ENCODE data around the gene KLHL3.
A peak's percentile ranks its signal among the peaks of the same experiment; 100 is the strongest.

The KLHL3 gene

GRCh38 chr5:137630972-137631370, 104.9 kb downstream of the KLHL3 start:
- H3K27me3 ChIP-seq (ENCODE audit: control insufficient read depth in 5 of 5, insufficient read depth in 4 of 5, low read length in 5 of 5): no peaks in the 10 kb centered on the region
- peaks cover 0 to 7% (median 0%) of the 10 kb centered on the region in 5 donors for H3K4me1 ChIP-seq (ENCODE audit: control insufficient read depth in 5 of 5, insufficient read depth in 5 of 5, low read length in 5 of 5)
- no peak overlapping the region for H3K27ac ChIP-seq (ENCODE audit: low read depth, low read length)

GRCh38 chr5:137630216-137630971, 105.5 kb downstream of the KLHL3 start:
- peaks cover 0 to 7% (median 0%) of the 10 kb centered on the region in 5 donors for H3K4me1 ChIP-seq (ENCODE audit: control insufficient read depth in 5 of 5, insufficient read depth in 5 of 5, low read length in 5 of 5)
- peaks cover 0 to 9% (median 9%) of the 10 kb centered on the region in 5 donors for H3K36me3 ChIP-seq (ENCODE audit: control insufficient read depth in 5 of 5, insufficient read depth in 5 of 5, low read length in 5 of 5)
- no peak overlapping the region for H3K4me3 ChIP-seq (ENCODE audit: low read depth in 1 of 5, low read length in 5 of 5)
- H3K9me3 ChIP-seq (ENCODE audit: control insufficient read depth in 5 of 5, low read length in 5 of 5): no peaks in the 10 kb centered on the region
- H3K9ac ChIP-seq (ENCODE audit: low read length in 5 of 5): peak overlapping the region in 1 of 5 donors; percentile 57
- H3K27ac ChIP-seq (ENCODE audit: low read depth, low read length): no peak overlapping the region
- no peaks in the 10 kb centered on the region for H3K27me3 ChIP-seq (ENCODE audit: control insufficient read depth in 5 of 5, insufficient read depth in 4 of 5, low read length in 5 of 5)

More at GRCh38 chr5:137630972-137631370, 104.9 kb downstream of the KLHL3 start:
- Histone ChIP-seq H3K36me3 (ENCODE audit: control insufficient read depth in 5 of 5, insufficient read depth in 5 of 5, low read length in 5 of 5) (peaks cover 0 to 7% (median 6%) of the 10 kb centered on the region in 5 donors), H3K4me3 (ENCODE audit: low read depth in 1 of 5, low read length in 5 of 5) (no peak overlapping the region), H3K9ac (ENCODE audit: low read length in 5 of 5) (no peak overlapping the region), H3K9me3 (ENCODE audit: control insufficient read depth in 5 of 5, low read length in 5 of 5) (no peaks in the 10 kb centered on the region)

- peak overlapping the region in 1 of 5 donors; percentile 2 for H3K4me3 ChIP-seq (ENCODE audit: low read depth in 1 of 5, low read length in 5 of 5)
- H3K9ac ChIP-seq (ENCODE audit: low read length in 5 of 5): no peak overlapping the region
- H3K4me1 ChIP-seq (ENCODE audit: control insufficient read depth in 5 of 5, insufficient read depth in 5 of 5, low read length in 5 of 5): peaks cover 0 to 7% (median 0%) of the 10 kb centered on the region in 5 donors
- peaks cover 0 to 16% (median 10%) of the 10 kb centered on the region in 5 donors for H3K36me3 ChIP-seq (ENCODE audit: control insufficient read depth in 5 of 5, insufficient read depth in 5 of 5, low read length in 5 of 5)
- no peaks in the 10 kb centered on the region for H3K27me3 ChIP-seq (ENCODE audit: control insufficient read depth in 5 of 5, insufficient read depth in 4 of 5, low read length in 5 of 5)
- H3K27ac ChIP-seq (ENCODE audit: low read depth, low read length): no peak overlapping the region
- H3K9me3 ChIP-seq (ENCODE audit: control insufficient read depth in 5 of 5, low read length in 5 of 5): no peaks in the 10 kb centered on the region
Measured at GRCh38 chr5:137629646-137630045, 106.2 kb downstream of the KLHL3 start.

- H3K36me3 ChIP-seq (ENCODE audit: control insufficient read depth in 5 of 5, insufficient read depth in 5 of 5, low read length in 5 of 5): peaks cover 0 to 17% (median 10%) of the 10 kb centered on the region in 5 donors
- no peaks in the 10 kb centered on the region for H3K9me3 ChIP-seq (ENCODE audit: control insufficient read depth in 5 of 5, low read length in 5 of 5)
- H3K27me3 ChIP-seq (ENCODE audit: control insufficient read depth in 5 of 5, insufficient read depth in 4 of 5, low read length in 5 of 5): no peaks in the 10 kb centered on the region
- H3K27ac ChIP-seq (ENCODE audit: low read depth, low read length): no peak overlapping the region
- no peak overlapping the region for H3K4me3 ChIP-seq (ENCODE audit: low read depth in 1 of 5, low read length in 5 of 5)
- no peak overlapping the region for H3K9ac ChIP-seq (ENCODE audit: low read length in 5 of 5)
- H3K4me1 ChIP-seq (ENCODE audit: control insufficient read depth in 5 of 5, insufficient read depth in 5 of 5, low read length in 5 of 5): peaks cover 0 to 9% (median 6%) of the 10 kb centered on the region in 5 donors
Measured at GRCh38 chr5:137627706-137628105, 108.2 kb downstream of the KLHL3 start.

GRCh38 chr5:137627293-137627692, 108.6 kb downstream of the KLHL3 start:
- H3K9me3 ChIP-seq (ENCODE audit: control insufficient read depth in 5 of 5, low read length in 5 of 5): no peaks in the 10 kb centered on the region
- H3K36me3 ChIP-seq (ENCODE audit: control insufficient read depth in 5 of 5, insufficient read depth in 5 of 5, low read length in 5 of 5): peaks cover 0 to 17% (median 13%) of the 10 kb centered on the region in 5 donors
- peaks cover 0 to 13% (median 10%) of the 10 kb centered on the region in 5 donors for H3K4me1 ChIP-seq (ENCODE audit: control insufficient read depth in 5 of 5, insufficient read depth in 5 of 5, low read length in 5 of 5)
- no peak overlapping the region for H3K9ac ChIP-seq (ENCODE audit: low read length in 5 of 5)
- H3K27ac ChIP-seq (ENCODE audit: low read depth, low read length): no peak overlapping the region
- no peak overlapping the region for H3K4me3 ChIP-seq (ENCODE audit: low read depth in 1 of 5, low read length in 5 of 5)
- H3K27me3 ChIP-seq (ENCODE audit: control insufficient read depth in 5 of 5, insufficient read depth in 4 of 5, low read length in 5 of 5): no peaks in the 10 kb centered on the region

- no peak overlapping the region for H3K9ac ChIP-seq (ENCODE audit: low read length in 5 of 5)
- H3K36me3 ChIP-seq (ENCODE audit: control insufficient read depth in 5 of 5, insufficient read depth in 5 of 5, low read length in 5 of 5): peaks cover 0 to 23% (median 17%) of the 10 kb centered on the region in 5 donors
- no peak overlapping the region for H3K4me3 ChIP-seq (ENCODE audit: low read depth in 1 of 5, low read length in 5 of 5)
- H3K4me1 ChIP-seq (ENCODE audit: control insufficient read depth in 5 of 5, insufficient read depth in 5 of 5, low read length in 5 of 5): peaks cover 0 to 19% (median 11%) of the 10 kb centered on the region in 5 donors
- H3K27ac ChIP-seq (ENCODE audit: low read depth, low read length): no peak overlapping the region
- no peaks in the 10 kb centered on the region for H3K9me3 ChIP-seq (ENCODE audit: control insufficient read depth in 5 of 5, low read length in 5 of 5)
- no peaks in the 10 kb centered on the region for H3K27me3 ChIP-seq (ENCODE audit: control insufficient read depth in 5 of 5, insufficient read depth in 4 of 5, low read length in 5 of 5)
Measured at GRCh38 chr5:137624786-137625349, 111.0 kb downstream of the KLHL3 start.

- H3K9ac ChIP-seq (ENCODE audit: low read length in 5 of 5): no peak overlapping the region
- no peaks in the 10 kb centered on the region for H3K27me3 ChIP-seq (ENCODE audit: control insufficient read depth in 5 of 5, insufficient read depth in 4 of 5, low read length in 5 of 5)
- H3K27ac ChIP-seq (ENCODE audit: low read depth, low read length): no peak overlapping the region
Measured at GRCh38 chr5:137622850-137623249, 113.0 kb downstream of the KLHL3 start.

GRCh38 chr5:137621861-137622823, 113.7 kb downstream of the KLHL3 start:
- Histone ChIP-seq H3K27me3 (ENCODE audit: control insufficient read depth in 5 of 5, insufficient read depth in 4 of 5, low read length in 5 of 5) (no peaks in the 10 kb centered on the region), H3K9ac (ENCODE audit: low read length in 5 of 5) (no peak overlapping the region), H3K27ac (ENCODE audit: low read depth, low read length) (no peak overlapping the region)

More at GRCh38 chr5:137622850-137623249, 113.0 kb downstream of the KLHL3 start:
- Histone ChIP-seq H3K36me3 (ENCODE audit: control insufficient read depth in 5 of 5, insufficient read depth in 5 of 5, low read length in 5 of 5) (peaks cover 0 to 18% (median 12%) of the 10 kb centered on the region in 5 donors), H3K9me3 (ENCODE audit: control insufficient read depth in 5 of 5, low read length in 5 of 5) (no peaks in the 10 kb centered on the region), H3K4me1 (ENCODE audit: control insufficient read depth in 5 of 5, insufficient read depth in 5 of 5, low read length in 5 of 5) (peaks cover 0 to 24% (median 13%) of the 10 kb centered on the region in 5 donors), H3K4me3 (ENCODE audit: low read depth in 1 of 5, low read length in 5 of 5) (no peak overlapping the region)

GRCh38 chr5:137621306-137621705, 114.6 kb downstream of the KLHL3 start:
- Histone ChIP-seq H3K9ac (ENCODE audit: low read length in 5 of 5) (no peak overlapping the region), H3K27ac (ENCODE audit: low read depth, low read length) (no peak overlapping the region), H3K4me1 (ENCODE audit: control insufficient read depth in 5 of 5, insufficient read depth in 5 of 5, low read length in 5 of 5) (peaks cover 0 to 24% (median 13%) of the 10 kb centered on the region in 5 donors), H3K4me3 (ENCODE audit: low read depth in 1 of 5, low read length in 5 of 5) (no peak overlapping the region), H3K36me3 (ENCODE audit: control insufficient read depth in 5 of 5, insufficient read depth in 5 of 5, low read length in 5 of 5) (peaks cover 0 to 18% (median 10%) of the 10 kb centered on the region in 5 donors), H3K27me3 (ENCODE audit: control insufficient read depth in 5 of 5, insufficient read depth in 4 of 5, low read length in 5 of 5) (no peaks in the 10 kb centered on the region), H3K9me3 (ENCODE audit: control insufficient read depth in 5 of 5, low read length in 5 of 5) (no peaks in the 10 kb centered on the region)

More at GRCh38 chr5:137621861-137622823, 113.7 kb downstream of the KLHL3 start:
- Histone ChIP-seq H3K4me1 (ENCODE audit: control insufficient read depth in 5 of 5, insufficient read depth in 5 of 5, low read length in 5 of 5) (peaks cover 0 to 24% (median 13%) of the 10 kb centered on the region in 5 donors), H3K9me3 (ENCODE audit: control insufficient read depth in 5 of 5, low read length in 5 of 5) (no peaks in the 10 kb centered on the region), H3K4me3 (ENCODE audit: low read depth in 1 of 5, low read length in 5 of 5) (no peak overlapping the region), H3K36me3 (ENCODE audit: control insufficient read depth in 5 of 5, insufficient read depth in 5 of 5, low read length in 5 of 5) (peaks cover 0 to 18% (median 10%) of the 10 kb centered on the region in 5 donors)
